GM19455 (cell line): Measurements from ENCODE around the gene RBP3.

Experiments
- ATAC-seq: cut with Tn5 transposase; IDR thresholded peaks from one replicate; pipeline ENCODE4 v1.9.1; 2021; ENCODE audit not compliant: unreplicated experiment

The RBP3 gene

DNA sequence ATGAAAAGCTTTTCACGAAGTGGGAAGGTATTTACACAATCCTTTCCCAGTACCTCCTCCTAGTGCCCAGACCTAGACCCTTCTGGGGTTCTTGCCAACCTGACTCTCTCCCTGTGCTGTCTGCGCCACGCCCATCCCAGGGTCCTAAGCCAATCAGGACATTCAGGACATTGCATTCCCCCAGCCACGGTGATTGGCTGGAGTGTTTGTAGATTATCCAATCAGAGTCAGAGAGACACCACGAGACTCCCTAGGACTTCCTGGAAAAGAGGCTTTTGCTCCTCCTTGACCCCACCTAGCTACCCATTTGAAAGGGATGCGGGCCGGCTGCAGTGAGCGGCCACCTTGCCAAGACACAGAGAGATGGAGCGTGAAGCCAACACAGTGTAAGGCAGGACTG lies 29.5 kb upstream of the RBP3 start:
- no peak for ATAC-seq

DNA sequence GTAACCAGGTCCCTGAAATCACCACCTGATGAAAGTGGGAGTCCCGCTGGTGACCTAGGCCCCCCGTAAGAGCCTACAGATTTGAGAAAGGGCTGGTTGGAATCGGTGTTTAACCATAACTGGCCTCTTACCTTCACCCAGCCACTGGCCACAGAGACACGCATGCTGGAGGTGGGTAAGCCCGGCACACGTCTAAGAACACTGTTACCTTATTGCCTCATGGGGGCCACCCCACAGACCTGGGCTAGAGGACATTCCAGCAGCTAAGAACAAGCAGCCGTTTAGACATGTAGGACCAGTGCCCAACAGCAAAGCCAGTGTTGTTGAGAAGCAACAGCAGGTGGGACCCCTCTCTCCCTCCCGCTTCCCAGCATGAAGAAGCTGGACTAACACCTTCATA lies 28.4 kb upstream of the RBP3 start:
- ATAC-seq = no peak

DNA sequence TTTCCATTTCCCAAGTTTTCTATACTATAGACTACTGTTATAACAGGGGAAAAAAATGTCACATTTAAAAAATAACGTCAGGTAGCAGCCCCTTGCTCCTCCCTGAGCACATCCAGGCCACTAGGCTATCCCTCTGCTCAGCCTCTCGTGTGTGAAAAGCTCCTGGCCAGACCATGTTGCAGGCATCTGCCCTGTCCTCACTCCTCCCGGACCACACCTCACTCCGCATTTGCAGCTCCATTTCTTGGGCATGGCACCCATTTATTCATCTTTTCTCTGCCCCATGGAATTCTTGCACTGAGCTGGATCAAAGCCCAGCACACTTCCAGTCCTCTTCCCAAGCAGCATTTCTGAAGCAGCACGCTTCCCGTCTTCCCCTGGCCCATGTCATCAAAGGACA lies 27.4 kb upstream of the RBP3 start:
- ATAC-seq = no peak

DNA sequence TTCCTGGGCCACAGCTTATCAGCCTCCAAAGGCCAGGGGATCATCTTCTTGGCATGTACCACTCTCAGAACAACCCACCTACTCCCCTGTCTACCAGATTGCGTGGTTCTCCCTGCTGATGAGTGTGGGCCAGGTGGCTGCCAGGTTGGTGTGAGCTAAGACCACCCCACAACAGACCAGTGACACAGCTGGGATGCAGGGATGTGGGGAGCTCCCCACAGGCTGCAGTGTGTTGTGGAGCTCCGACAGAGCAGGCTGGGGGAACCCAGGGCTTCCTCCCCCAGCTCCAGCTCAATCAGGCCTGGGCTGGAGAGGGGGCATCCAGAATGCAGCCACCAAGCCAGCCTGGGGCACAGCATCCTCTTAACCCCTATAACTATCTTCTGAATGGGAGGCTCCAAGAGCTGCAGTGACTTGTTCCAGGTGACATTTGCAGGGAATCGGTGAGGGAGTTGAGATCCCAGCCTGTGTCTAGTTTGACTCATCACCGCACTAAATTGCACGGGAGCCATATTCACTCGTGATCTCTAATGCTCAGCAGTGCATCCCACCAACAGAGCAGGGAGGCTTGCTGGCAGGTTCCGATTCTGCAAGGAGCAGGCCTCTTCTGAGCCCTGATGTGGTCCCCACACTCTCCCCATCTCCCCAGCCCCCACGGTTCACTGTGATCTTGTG lies 26.5 kb upstream of the RBP3 start:
- no peak for ATAC-seq

DNA sequence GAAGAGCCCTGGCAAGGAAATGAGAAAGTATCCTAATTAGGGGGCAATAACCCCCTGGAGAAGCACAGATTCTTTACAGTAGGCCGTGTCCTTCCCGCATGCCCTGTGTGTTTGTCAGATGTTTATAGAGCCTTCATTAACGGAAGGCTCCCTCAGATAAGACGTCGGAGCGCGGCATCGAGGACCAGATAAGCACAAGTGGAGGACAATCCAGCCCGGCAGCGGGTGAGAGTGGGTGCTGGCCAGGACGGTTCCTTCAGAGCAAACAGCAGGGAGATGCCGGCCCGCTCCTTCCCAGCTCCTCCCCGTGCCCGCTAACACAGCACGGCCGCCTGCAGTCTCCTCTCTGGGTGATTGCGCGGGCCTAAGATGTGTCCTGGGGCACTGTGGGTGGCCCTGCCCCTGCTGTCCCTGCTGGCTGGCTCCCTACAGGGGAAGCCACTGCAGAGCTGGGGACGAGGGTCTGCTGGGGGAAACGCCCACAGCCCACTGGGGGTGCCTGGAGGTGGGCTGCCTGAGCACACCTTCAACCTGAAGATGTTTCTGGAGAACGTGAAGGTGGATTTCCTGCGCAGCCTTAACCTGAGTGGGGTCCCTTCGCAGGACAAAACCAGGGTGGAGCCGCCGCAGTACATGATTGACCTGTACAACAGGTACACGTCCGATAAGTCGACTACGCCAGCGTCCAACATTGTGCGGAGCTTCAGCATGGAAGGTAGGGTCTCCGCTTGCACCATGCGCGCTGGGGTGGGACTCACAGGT lies 25.7 kb upstream of the RBP3 start, which contains the start of gene GDF2:
TSS of gene GDF2 (plus strand) at position 155 of the 762 bp plus-strand sequence. CDS start at position 370, 215 bp downstream.
- no peak for ATAC-seq

DNA sequence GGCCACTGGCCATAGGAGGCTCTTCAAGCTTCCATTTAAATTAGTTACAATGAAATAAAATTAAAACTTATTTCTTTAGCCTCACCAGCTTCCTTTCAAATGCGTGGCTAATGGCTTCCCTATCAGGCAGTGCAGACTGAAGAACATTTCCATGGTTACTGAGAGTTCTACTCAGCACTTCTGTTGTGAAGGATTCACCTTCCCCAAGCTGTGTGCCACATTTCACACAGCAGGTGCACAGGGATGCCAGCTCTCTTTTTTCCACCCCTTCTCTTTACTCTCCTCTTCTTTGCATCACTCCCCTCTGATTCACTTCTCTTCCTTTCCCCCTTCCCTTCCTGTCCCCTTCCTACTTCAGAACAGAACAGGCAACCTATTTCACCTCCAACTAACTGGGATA lies 25.1 kb upstream of the RBP3 start:
- ATAC-seq = no peak

DNA sequence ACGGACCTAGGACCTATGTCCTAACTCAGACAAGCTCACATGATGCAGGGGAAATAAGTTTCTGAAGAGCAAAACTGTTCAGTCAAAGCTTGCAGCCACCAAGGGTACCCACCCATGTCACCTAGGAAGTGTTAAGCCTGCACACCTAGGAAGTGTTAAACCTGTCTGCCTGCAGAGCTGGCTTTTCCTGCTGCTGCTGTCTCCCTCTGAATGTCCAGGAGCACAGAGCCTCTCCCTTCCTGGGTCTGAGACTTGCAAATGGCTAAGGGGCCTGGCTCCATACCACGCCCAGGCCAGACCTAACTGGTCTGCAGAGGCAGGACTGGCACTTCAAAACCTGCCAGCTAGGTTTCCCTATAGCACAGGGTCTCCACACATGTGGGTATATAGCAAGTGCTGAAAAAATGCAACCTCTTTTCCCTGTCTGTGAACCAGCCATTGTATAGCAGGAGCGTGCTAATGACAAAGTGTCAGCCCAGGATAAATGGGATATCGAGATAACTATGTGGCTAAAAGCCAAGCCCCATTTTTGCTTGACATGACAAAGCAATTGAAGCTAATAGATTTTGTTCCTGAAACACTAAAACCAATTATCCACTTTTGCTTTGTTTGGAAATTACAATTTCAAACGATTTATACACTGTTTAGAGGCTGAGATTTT lies 24.4 kb upstream of the RBP3 start:
- ATAC-seq = no peak

DNA sequence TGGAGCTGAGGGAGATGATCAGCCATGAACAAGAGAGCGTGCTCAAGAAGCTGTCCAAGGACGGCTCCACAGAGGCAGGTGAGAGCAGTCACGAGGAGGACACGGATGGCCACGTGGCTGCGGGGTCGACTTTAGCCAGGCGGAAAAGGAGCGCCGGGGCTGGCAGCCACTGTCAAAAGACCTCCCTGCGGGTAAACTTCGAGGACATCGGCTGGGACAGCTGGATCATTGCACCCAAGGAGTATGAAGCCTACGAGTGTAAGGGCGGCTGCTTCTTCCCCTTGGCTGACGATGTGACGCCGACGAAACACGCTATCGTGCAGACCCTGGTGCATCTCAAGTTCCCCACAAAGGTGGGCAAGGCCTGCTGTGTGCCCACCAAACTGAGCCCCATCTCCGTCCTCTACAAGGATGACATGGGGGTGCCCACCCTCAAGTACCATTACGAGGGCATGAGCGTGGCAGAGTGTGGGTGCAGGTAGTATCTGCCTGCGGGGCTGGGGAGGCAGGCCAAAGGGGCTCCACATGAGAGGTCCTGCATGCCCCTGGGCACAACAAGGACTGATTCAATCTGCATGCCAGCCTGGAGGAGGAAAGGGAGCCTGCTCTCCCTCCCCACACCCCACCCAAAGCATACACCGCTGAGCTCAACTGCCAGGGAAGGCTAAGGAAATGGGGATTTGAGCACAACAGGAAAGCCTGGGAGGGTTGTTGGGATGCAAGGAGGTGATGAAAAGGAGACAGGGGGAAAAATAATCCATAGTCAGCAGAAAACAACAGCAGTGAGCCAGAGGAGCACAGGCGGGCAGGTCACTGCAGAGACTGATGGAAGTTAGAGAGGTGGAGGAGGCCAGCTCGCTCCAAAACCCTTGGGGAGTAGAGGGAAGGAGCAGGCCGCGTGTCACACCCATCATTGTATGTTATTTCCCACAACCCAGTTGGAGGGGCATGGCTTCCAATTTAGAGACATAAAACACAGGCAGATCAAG lies 22.6 kb upstream of the RBP3 start:
- ATAC-seq = no peak

DNA sequence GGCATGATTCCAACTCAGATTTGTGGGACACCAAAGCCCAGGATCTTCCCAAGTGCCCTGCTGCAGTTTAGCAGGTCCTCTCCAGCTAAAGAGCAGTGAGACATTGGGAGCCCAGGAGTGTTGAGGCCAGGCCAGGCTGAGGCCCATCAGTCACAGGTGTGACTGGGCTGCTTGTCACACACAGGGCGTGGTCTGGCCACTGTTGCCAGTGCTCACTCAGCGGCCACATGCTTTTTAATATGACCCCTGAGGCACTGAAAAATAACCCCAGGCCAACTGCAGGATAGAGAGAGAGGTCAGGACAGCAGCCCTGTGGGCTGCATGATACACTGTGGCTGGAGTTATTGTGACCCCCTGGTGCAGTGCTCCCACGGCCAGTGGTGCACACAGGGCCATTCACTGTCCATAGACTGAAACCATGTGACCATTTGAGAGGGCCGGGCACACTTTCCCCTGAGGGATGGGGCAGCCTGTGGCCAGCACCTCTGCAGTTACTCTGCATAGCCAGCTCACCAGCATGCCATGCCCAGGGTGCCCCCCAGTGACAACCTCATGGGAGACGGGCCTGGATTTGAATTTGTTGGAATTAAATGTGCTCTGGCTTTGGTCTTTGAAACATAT lies 21.7 kb upstream of the RBP3 start:
- no peak for ATAC-seq

DNA sequence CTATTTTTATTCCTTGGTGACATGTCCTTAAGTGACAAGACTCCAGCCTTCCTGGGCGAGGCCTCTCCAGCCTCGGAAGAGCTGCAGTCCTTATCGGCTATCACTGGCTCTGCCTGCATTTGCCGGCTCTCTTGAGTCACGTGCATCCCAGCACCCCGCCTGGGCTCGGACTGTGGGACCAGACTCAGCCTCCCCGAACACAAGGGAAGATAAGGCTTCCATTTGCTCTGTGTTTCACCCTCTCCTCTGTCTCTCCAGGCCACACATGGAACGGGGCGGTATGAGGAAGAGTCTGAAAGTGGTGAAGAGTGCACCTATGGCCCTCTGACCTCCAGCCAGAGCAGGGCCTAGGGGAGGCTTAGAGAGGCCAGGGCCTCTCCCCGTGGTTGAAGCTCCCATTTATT lies 21.2 kb upstream of the RBP3 start:
- no peak for ATAC-seq

DNA sequence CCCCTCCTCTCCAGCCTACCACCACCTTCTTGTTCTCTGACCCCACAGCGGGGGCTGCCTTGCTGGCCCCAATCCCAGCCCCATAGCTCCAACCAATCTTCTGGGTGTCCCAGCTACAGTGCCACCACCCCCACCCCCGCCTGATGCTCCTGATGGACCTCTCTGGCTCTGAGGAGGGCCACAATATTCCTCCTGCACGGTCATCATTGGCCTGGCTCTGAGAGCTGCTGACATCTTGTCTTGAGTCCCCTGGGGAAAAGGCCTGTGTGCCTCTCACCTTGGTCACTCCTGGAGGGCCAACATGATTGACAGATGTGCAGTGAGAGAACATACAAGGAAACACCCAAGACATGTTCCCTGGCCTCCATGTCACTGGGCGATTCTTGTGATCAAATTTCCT lies 18.3 kb upstream of the RBP3 start:
- no peak for ATAC-seq

DNA sequence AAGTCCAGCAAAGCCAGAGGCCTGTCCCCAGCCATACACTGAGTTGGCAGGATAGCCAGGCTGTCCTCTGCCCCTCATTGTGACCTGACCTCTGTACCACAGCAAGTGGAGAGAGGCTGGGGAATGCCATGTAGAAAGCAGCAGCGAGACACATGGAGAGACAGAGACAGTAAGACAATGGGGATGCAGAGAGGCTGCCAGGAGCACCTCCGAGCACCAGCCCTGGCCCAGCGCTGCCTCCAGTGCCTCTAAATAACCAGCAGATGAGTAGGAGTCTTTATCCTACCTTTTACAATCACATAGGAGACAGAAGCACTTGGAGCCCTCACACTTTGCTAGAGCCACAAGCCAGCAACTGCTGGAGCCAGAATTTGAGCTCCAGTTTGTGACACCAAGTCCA lies 17.8 kb upstream of the RBP3 start:
- no peak for ATAC-seq

DNA sequence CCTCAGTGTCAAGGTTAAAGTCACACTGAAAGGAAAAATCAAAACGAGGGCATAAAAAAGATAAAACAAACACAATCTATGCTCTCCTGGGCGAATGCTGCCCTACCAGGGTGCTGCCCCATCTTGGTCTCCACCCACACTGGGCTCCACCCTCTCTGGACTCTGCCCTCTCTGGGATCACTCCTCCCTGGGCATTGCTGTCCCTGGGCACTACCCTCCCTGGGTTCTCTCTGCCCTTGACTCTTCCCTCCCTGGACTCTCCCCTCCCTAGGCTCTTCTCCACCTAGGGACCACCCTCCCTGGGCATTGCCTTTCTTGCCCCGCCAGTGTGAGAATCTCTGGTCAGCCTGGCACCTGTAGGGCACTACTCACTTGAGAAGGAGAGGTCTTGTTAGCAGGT lies 17.4 kb upstream of the RBP3 start:
- no peak for ATAC-seq

DNA sequence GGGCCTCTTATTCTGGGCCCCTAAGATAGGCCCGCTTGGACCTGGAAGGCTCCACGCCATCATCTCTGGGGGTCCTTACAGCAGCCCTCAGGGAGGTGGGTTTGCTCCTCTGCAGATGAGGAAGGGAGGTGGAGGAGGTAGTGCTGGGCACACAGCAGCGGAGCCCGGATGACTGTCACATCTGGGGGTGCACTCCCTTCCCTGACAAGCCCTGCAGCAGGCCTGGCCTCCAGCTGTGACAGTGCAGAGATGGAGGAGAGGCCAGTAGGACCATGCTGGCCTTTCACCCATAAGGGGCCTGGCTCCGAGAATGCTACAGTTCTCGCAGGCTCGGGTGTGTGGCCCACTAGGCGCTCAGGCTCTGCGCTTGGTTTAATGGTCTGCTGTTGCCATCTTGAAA lies 16.7 kb upstream of the RBP3 start:
- ATAC-seq = no peak

DNA sequence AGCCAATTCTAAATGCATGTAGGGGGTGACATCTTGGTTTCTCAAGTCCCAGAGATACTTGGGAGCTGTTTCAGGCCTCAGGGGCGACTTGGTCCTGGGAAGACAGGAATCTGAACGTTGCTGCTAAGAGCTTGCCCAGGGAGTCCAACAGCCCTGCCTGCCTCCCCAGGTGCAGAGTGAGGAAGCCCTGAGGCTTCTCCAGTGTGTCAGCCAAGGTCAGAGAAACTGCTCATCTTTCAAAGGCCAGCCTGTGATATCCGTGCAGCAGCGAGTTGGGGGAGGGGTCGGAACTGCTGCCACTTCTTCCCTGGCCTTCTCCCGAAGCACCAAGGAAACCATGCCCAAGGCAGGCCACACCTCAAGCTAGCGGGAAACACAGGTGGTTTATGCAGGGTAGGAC lies 16.2 kb upstream of the RBP3 start:
- no peak for ATAC-seq

DNA sequence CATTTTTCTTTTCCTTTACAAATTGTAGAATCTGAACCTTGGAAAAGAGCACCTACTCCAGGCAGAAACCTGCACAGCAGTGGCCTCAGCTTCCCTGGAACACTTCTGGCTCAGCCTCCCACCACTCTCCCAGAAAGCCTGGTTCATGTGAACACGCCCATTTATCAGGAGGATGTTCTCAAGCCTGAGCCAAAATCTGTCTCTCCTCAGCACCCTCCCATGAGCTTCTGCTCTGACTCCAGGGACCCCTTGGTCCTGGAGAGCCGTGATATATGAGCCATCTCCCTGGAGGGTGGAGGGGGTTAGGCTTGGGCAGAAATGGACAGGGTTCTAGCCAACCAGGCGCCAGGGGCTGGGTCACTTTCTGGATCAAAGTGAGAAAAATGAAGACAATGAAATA lies 15.8 kb upstream of the RBP3 start:
- ATAC-seq = no peak

DNA sequence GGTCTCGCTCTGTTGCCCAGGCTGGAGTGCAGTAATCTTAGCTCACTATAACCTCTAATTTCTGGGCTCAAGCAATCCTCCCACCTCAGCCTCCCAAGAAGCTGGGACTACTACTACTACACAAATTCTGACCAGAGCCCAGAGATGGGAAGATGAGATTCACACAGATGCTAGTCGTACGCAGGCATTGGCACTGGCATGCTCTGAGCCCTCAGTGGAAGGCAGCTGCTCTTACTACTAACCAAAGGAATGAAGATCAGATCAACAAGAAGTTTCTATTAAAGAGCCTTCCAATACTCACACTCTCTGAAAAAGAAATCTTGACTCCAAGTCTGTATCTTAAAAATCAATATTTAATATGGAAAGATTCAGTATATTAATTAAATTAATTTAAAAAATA lies 15.2 kb upstream of the RBP3 start:
- ATAC-seq = no peak

DNA sequence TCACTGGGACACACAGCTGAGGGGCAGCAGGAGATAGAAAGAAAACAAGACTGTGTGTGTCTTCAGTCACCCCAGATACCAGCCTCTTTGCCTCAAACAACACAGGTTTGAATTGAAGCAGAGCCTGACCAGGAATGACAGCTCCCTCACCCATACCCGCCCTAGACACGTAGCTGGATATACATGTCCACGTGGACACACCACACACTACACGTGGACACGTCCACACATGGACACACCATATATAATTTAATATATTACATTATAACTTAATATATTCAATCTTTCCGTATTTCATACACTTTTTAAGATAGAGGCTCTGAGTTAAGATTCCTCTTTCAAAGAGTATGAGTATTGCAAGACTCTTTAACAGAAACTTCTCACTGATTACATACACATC lies 14.6 kb upstream of the RBP3 start:
- no peak for ATAC-seq

DNA sequence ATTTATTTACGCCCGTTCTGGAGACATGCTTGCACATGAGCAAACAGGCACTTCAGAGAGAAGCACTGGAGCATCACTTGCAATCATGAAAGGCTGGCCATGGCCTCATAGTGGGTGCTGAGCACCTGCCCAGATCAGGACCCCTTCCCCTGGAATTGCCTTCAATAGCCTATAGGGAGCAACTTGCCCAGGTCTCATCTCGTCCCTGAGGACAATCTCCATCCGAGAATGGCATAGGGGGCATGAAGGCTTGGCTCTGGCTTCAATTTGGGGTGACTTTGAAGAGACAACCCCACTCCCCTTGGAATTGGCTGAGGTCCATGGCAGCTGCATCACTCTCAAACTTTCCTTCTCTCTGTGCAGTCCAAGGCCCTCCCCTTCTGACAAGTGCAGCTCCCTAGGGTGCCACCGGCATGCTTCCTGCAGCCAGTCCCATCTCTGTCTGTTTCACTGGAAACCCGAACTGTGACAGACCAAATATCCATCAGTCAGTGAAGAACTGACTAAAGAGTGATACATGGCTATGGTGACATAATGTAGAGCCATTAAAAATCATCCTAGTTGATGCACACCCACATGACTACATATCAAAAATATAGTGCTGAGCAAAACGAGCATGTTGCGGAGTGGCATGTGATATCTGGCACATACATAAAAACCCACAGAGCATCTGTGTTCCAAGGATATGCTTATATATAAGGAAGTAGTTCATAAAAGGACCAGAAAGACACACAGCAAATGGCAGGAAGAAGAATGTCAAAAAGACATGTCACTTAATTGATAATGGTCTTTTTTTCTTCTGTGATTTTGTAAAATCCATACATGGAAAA lies 13.5 kb upstream of the RBP3 start:
- no peak for ATAC-seq

DNA sequence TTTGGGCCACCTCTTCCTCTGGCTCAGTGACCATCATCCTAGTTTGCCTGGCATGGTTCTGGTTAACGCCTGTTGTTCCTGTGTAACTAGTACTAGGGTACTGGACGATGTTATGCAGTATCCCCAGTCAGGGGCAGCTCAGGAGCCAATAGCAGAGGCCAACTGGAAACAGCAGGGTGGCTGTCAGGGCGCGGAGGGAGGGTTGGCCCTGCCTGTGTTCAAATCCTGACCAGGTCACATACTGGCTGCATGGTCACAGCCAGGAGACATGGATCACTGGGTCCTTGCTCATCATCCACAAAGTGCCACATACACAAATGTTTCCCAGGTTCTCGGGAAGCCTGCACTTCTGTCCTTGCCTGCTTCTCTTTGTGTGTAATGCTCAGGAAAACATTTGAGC lies 12.3 kb upstream of the RBP3 start:
- no peak for ATAC-seq
